Suprapubic skin (tissue), 4 donors: ENCODE results near the gene SETD2. TPM values are rescaled to one million over a fixed set of nuclear protein-coding genes. Genes with fewer than 3 reads are reported as not detected.

Experiments used
- DNase-seq, 2 donors: peaks; one replicate each; pipeline ENCODE4 v3.0.0-alpha.2; 2019; ENCODE audit warnings: low spot score in 2 of 2
- H3K27ac ChIP-seq: fragments of 200-600 bp; sonication (generic); one replicate; pipeline ENCODE4 v1.5.1; 2019
- H3K27me3 ChIP-seq: fragments of 200-600 bp; sonication (generic); one replicate; pipeline ENCODE4 v1.5.1; 2019
- H3K36me3 ChIP-seq: fragments of 200-600 bp; sonication (generic); one replicate; pipeline ENCODE4 v1.5.1; 2019
- H3K4me1 ChIP-seq: fragments of 200-600 bp; sonication (generic); one replicate; pipeline ENCODE4 v1.5.1; 2019
- H3K4me3 ChIP-seq: fragments of 200-600 bp; sonication (generic); one replicate; pipeline ENCODE4 v1.5.1; 2019; ENCODE audit warnings: mild to moderate bottlenecking
- H3K9me3 ChIP-seq: fragments of 200-600 bp; sonication (generic); one replicate; pipeline ENCODE4 v1.5.1; 2019
- CTCF ChIP-seq, 2 donors: fragments of 200-600 bp in 1 of 2; fragments of 450-650 bp in 1 of 2; sonication (generic) in 1 of 2; IDR thresholded peaks; one replicate each; pipeline ENCODE4 v1.5.1; 2016 to 2019; ENCODE audit warnings: antibody characterized with exemption in 2 of 2, mild to moderate bottlenecking in 1 of 2, moderate library complexity in 1 of 2
- EP300 ChIP-seq: sonication (generic); formaldehyde crosslinking; IDR thresholded peaks from one replicate; pipeline ENCODE4 v1.6.1; 2017; ENCODE audit warnings: antibody characterized with exemption
- POLR2A ChIP-seq, 2 donors: fragments of 450-650 bp; IDR thresholded peaks; one replicate each; pipeline ENCODE4 v1.6.1; 2017; ENCODE audit warnings: antibody characterized with exemption in 2 of 2, mild to moderate bottlenecking in 2 of 2, moderate library complexity in 2 of 2
- POLR2AphosphoS5 ChIP-seq, 3 donors: sonication (generic); formaldehyde crosslinking; IDR thresholded peaks; one replicate each; pipeline ENCODE4 v1.6.1; 2017; ENCODE audit warnings: antibody characterized with exemption in 3 of 3
- WGBS: methylation state at CpG from one replicate; pipeline ENCODE4 v1.1.5; 2018; 5-methylcytosine and 5-hydroxymethylcytosine counted together
- total RNA-seq, 4 donors: library from RNA; depleted of rRNA; stranded (reverse); fragments of >200 nt; gene quantifications; one replicate each; pipeline ENCODE4 v1.1.0, GENCODE V29; 2016

SETD2 gene
- total RNA-seq, 4 donors from 2014 or later, result 41.4 to 78.6 (median 53.4) TPM

DNA sequence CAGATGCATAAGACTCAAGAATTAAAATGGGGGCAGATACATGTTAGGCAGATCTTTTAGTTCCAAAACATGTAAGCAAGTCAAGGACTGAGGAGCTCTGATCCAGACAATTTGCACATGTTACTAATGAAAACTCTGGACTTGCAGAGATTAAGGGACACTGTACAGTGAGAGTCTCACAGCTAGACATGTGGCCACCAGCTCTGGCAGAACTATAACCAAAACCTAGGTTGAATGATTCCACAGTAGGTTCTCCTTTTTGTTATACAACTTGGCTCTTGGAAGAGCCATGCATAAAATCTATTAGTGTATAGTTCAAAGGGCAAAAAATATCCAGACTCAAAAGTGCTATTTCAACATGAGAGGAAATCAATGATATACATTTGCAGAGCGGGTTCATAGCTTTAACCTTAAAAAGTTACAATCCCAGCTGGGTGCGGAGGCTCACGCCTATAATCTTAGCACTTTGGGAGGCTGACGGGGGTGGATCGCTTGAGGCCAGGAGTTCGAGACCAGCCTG lies 61.8 kb downstream of the SETD2 start:
- DNase-seq, result no peak
- H3K36me3 ChIP-seq, result peaks cover 61% of the 10 kb centered on the region
- no peaks in the 10 kb centered on the region for H3K9me3 ChIP-seq
- 94% methylated on average over 6 of the region's 6 CpGs for WGBS
- H3K27ac ChIP-seq, result no peak overlapping the region
- H3K27me3 ChIP-seq, result no peaks in the 10 kb centered on the region
- no peaks in the 10 kb centered on the region for H3K4me1 ChIP-seq
- no peak overlapping the region for H3K4me3 ChIP-seq
- TF ChIP-seq CTCF (IDR thresholded peaks at IDR 0.05) (no peak), EP300 (no peak), POLR2A (IDR thresholded peaks at IDR 0.05) (no peak), POLR2AphosphoS5 (IDR thresholded peaks at IDR 0.05) (no peak)

- Histone ChIP-seq H3K36me3 (peaks cover 68% of the 10 kb centered on the region), H3K27ac (no peak overlapping the region), H3K4me1 (no peaks in the 10 kb centered on the region), H3K27me3 (no peaks in the 10 kb centered on the region), H3K9me3 (no peaks in the 10 kb centered on the region), H3K4me3 (no peak overlapping the region)
- 46% methylated on average over 2 of the region's 2 CpGs for WGBS
- no peak for DNase-seq
- TF ChIP-seq POLR2A (IDR thresholded peaks at IDR 0.05), result no peak
- TF ChIP-seq POLR2AphosphoS5 (IDR thresholded peaks at IDR 0.05), result no peak
- TF ChIP-seq CTCF (IDR thresholded peaks at IDR 0.05), result no peak
- no peak for TF ChIP-seq EP300
Observed at GRCh38 chr3:47098910-47099309, 65.0 kb downstream of the SETD2 start.

- Histone ChIP-seq H3K4me3 (no peak overlapping the region), H3K36me3 (peaks cover 66% of the 10 kb centered on the region), H3K4me1 (no peaks in the 10 kb centered on the region), H3K27ac (no peak overlapping the region), H3K27me3 (no peaks in the 10 kb centered on the region), H3K9me3 (no peaks in the 10 kb centered on the region)
- WGBS, result 89% methylated on average over 5 of the region's 5 CpGs
- TF ChIP-seq CTCF (IDR thresholded peaks at IDR 0.05) (no peak), POLR2A (IDR thresholded peaks at IDR 0.05) (no peak), POLR2AphosphoS5 (IDR thresholded peaks at IDR 0.05) (no peak), EP300 (no peak)
- DNase-seq, result no peak
Observed at GRCh38 chr3:47097864-47098263, 66.0 kb downstream of the SETD2 start.

GRCh38 chr3:47096959-47097358 lies 67.0 kb downstream of the SETD2 start:
- Histone ChIP-seq H3K4me1 (no peaks in the 10 kb centered on the region), H3K27ac (no peak overlapping the region), H3K36me3 (peaks cover 61% of the 10 kb centered on the region), H3K27me3 (no peaks in the 10 kb centered on the region), H3K4me3 (no peak overlapping the region), H3K9me3 (no peaks in the 10 kb centered on the region)
- WGBS, result 56% methylated on average over 1 of the region's 1 CpG
- no peak for TF ChIP-seq POLR2A (IDR thresholded peaks at IDR 0.05)
- TF ChIP-seq CTCF (IDR thresholded peaks at IDR 0.05), result no peak
- TF ChIP-seq EP300, result no peak
- no peak for TF ChIP-seq POLR2AphosphoS5 (IDR thresholded peaks at IDR 0.05)
- DNase-seq, result no peak

GRCh38 chr3:47092090-47092489 lies 71.8 kb downstream of the SETD2 start:
- Histone ChIP-seq H3K27me3 (no peaks in the 10 kb centered on the region), H3K36me3 (peaks cover 65% of the 10 kb centered on the region), H3K4me1 (no peaks in the 10 kb centered on the region), H3K4me3 (no peak overlapping the region), H3K9me3 (no peaks in the 10 kb centered on the region), H3K27ac (no peak overlapping the region)
- no peak for TF ChIP-seq EP300
- no peak for TF ChIP-seq POLR2AphosphoS5 (IDR thresholded peaks at IDR 0.05)
- no peak for TF ChIP-seq POLR2A (IDR thresholded peaks at IDR 0.05)
- no peak for TF ChIP-seq CTCF (IDR thresholded peaks at IDR 0.05)
- 94% methylated on average over 3 of the region's 3 CpGs for WGBS
- no peak for DNase-seq
